ENCODE measurements around the gene CEACAM8. TPM values are rescaled to one million over a fixed set of nuclear protein-coding genes. Genes with fewer than 3 reads are reported as not detected.
A peak's percentile ranks its signal among the peaks of the same experiment; 100 is the strongest.
"Not testable (repeated sequence)": the region's sequence is repeated elsewhere in the genome, so short reads cannot be mapped to it uniquely, and the experiment has no call there.

CEACAM8 gene
- total RNA-seq, 2 experiments from 2014 or later: not detected

DNA sequence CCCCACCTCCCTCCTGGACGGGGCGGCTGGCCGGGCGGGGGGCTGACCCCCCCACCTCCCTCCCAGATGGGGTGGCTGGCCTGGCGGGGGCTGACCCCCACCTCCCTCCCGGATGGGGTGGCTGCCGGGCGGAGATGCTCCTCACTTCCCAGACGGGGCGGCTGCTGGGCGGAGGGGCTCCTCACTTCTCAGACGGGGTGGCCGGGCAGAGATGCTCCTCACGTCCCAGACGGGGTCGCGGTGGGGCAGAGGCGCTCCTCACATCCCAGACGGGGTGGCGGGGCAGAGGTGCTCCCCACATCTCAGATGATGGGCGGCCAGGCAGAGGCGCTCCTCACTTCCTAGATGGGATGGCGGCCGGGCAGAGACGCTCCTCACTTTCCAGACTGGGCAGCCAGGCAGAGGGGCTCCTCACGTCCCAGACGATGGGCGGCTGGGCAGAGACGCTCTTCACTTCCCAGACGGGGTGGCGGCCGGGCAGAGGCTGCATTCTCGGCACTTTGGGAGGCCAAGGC lies 15.7 kb upstream of the CEACAM8 start:
- CTCF ChIA-PET; intact Hi-C loops (cut with DNase I, micrococcal nuclease); DNase-seq; POLR2A ChIA-PET; H3K27ac Mint-ChIP-seq; H3K27me3 Mint-ChIP-seq; H3K4me1 Mint-ChIP-seq; H3K36me3 Mint-ChIP-seq (ENCODE audit: low read depth); ATAC-seq; H3K9me3 Mint-ChIP-seq (ENCODE audit: low read depth); H3K4me3 Mint-ChIP-seq: not testable (repeated sequence)

- peaks cover 23% of the 10 kb centered on the region for H3K27me3 Mint-ChIP-seq
- no peak overlapping the region for H3K4me3 Mint-ChIP-seq
- ATAC-seq (peak; percentile 70), DNase-seq (peak; percentile 83)
- intact Hi-C loops (cut with DNase I, micrococcal nuclease): loop anchor here in 1 of 2 experiments (2.0 to 5.0 kb wide), 2 partner anchors 135 to 170 kb away; partner anchors contain the start of gene PSG3
- no peaks in the 10 kb centered on the region for H3K9me3 Mint-ChIP-seq (ENCODE audit: low read depth)
- H3K36me3 Mint-ChIP-seq (ENCODE audit: low read depth): no peaks in the 10 kb centered on the region
- no peaks in the 10 kb centered on the region for H3K4me1 Mint-ChIP-seq
- H3K27ac Mint-ChIP-seq: no peak overlapping the region
- CTCF ChIA-PET: interaction anchor here (0.7 to 1.6 kb wide), 6 partner anchors 9 to 40 kb away, joined by 3 to 8 read pairs (median 4); no protein-coding TSS in a partner anchor
- POLR2A ChIA-PET: no interaction called here
Observed at GRCh38 chr19:42606660-42607351, 12.1 kb upstream of the CEACAM8 start.

DNA sequence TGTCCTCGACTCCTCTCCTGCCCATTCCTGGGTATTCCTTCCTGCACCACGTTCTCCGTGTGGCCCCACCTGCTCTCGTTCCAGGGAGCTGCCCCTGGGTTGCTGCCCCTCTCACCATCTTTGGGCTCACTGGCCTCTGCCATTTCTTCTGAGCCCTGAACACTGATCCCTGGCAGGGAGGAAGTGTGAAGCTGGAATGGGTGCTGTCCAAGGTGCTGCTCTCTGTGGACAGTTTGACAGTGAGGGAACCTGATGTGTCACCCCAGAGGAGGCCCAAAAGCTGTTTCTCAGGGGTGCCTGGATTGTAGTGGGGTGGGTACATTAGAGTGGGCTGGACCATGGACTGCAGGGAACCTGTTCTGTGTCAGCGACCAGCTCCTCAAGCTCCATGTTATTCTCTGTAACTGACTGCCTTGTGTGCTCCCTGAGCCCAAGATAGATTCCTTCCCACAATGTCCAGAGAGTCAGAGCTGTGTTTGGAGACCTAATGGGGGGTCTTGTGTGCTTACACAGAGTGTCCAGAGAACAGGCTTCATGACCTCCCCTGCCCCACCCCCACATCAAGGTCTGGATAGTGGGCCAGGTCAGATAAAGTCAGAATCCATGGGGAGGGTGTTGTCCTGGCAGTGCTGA lies 7.2 kb upstream of the CEACAM8 start:
- Mint-ChIP-seq H3K4me1 (no peaks in the 10 kb centered on the region), H3K36me3 (ENCODE audit: low read depth) (no peaks in the 10 kb centered on the region), H3K27me3 (peaks cover 35% of the 10 kb centered on the region), H3K9me3 (ENCODE audit: low read depth) (no peaks in the 10 kb centered on the region), H3K4me3 (no peak overlapping the region), H3K27ac (no peak overlapping the region)
- POLR2A ChIA-PET: no interaction called here
- DNase-seq: peak; percentile 60
- intact Hi-C loops (cut with DNase I, micrococcal nuclease): no loop called here
- CTCF ChIA-PET: interaction anchor here (0.6 to 1.0 kb wide), 2 partner anchors 152 to 493 kb away, joined by 3 read pairs; no protein-coding TSS in a partner anchor
- ATAC-seq: no peak

DNA sequence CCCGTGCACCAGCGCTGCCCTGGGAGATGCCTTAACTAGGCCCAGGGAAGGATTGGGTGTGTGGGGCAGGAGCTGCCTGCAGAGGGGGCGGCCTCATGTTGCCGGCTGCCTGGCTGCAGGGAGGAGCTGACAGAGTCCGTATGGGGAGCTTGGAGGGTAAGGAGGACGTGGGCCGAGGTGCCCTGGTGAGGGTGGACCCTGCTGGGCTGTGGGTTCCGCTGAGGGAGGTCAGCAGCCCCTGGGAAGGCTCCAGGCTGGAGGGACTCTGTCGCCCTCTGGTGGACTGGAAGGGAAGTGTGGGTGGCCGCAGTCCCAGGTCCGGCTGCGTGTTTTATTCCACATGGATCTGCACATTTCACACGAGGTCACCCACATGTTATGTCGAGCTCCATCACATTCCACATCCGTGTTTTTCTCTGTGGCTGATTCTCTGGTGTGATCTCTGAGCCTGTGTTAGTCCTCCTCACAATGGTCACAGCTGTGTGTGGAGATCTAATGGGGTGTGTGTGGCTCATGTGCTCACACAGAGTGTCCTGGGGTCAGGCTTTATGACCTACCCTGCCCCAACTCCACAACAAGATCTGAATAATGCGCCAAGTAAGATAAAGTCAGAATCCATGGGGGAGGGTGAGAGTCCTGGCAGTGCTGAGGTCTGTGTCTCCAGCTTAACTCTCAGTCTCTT lies 1.8 kb upstream of the CEACAM8 start:
- DNase-seq (peak; percentile 63), ATAC-seq (peak; percentile 60)
- ChIA-PET POLR2A (no interaction called here), CTCF (interaction anchor here (0.6 to 2.6 kb wide), 18 partner anchors 8 to 148 kb away, joined by 3 to 12 read pairs (median 3); no protein-coding TSS in a partner anchor)
- intact Hi-C loops (cut with DNase I, micrococcal nuclease): loop anchor here (1.0 to 5.0 kb wide), 3 partner anchors 33 to 146 kb away; no protein-coding TSS in a partner anchor
- Mint-ChIP-seq H3K27ac (no peak overlapping the region), H3K36me3 (ENCODE audit: low read depth) (no peaks in the 10 kb centered on the region), H3K27me3 (peaks cover 12% of the 10 kb centered on the region), H3K4me3 (no peak overlapping the region), H3K9me3 (ENCODE audit: low read depth) (no peaks in the 10 kb centered on the region), H3K4me1 (no peaks in the 10 kb centered on the region)

GRCh38 chr19:42595550-42596172 lies 937 bp upstream of the CEACAM8 start:
- no peaks in the 10 kb centered on the region for H3K36me3 Mint-ChIP-seq (ENCODE audit: low read depth)
- H3K4me1 Mint-ChIP-seq: no peaks in the 10 kb centered on the region
- no peaks in the 10 kb centered on the region for H3K9me3 Mint-ChIP-seq (ENCODE audit: low read depth)
- DNase-seq (no peak), ATAC-seq (no peak)
- CTCF ChIA-PET: interaction anchor here (0.7 to 2.6 kb wide), 11 partner anchors 9 to 154 kb away, joined by 3 to 12 read pairs (median 4); no protein-coding TSS in a partner anchor
- no peak overlapping the region for H3K27ac Mint-ChIP-seq
- peaks cover 11% of the 10 kb centered on the region for H3K27me3 Mint-ChIP-seq
- intact Hi-C loops (cut with DNase I, micrococcal nuclease): loop anchor here (1.0 to 5.0 kb wide), 3 partner anchors 32 to 145 kb away; no protein-coding TSS in a partner anchor
- POLR2A ChIA-PET: interaction anchor here (0.6 kb wide), 1 partner anchor 30 kb away, joined by 4 read pairs; no protein-coding TSS in a partner anchor
- H3K4me3 Mint-ChIP-seq: no peak overlapping the region

- ATAC-seq (no peak), DNase-seq (no peak)
- no peak overlapping the region for H3K4me3 Mint-ChIP-seq
- no peaks in the 10 kb centered on the region for H3K9me3 Mint-ChIP-seq (ENCODE audit: low read depth)
- ChIA-PET CTCF (no interaction called here), POLR2A (no interaction called here)
- intact Hi-C loops (cut with DNase I, micrococcal nuclease): no loop called here
- H3K4me1 Mint-ChIP-seq: no peaks in the 10 kb centered on the region
- H3K27me3 Mint-ChIP-seq: peaks cover 7% of the 10 kb centered on the region
- H3K36me3 Mint-ChIP-seq (ENCODE audit: low read depth): no peaks in the 10 kb centered on the region
- no peak overlapping the region for H3K27ac Mint-ChIP-seq
Observed at GRCh38 chr19:42589792-42590191, 4.9 kb downstream of the CEACAM8 start.

GRCh38 chr19:42584466-42584865 lies 10.3 kb downstream of the CEACAM8 start:
- H3K9me3 Mint-ChIP-seq (ENCODE audit: low read depth): no peaks in the 10 kb centered on the region
- H3K36me3 Mint-ChIP-seq (ENCODE audit: low read depth): no peaks in the 10 kb centered on the region
- no peak for ATAC-seq
- H3K4me3 Mint-ChIP-seq: no peak overlapping the region
- H3K27ac Mint-ChIP-seq: no peak overlapping the region
- H3K27me3 Mint-ChIP-seq: peaks cover 25% of the 10 kb centered on the region
- POLR2A ChIA-PET: no interaction called here
- no peak for DNase-seq
- CTCF ChIA-PET: interaction anchor here (0.8 to 1.8 kb wide), 2 partner anchors 23 to 51 kb away, joined by 3 to 4 read pairs; no protein-coding TSS in a partner anchor
- H3K4me1 Mint-ChIP-seq: no peaks in the 10 kb centered on the region
- intact Hi-C loops (cut with DNase I, micrococcal nuclease): no loop called here

- ChIA-PET POLR2A (no interaction called here), CTCF (interaction anchor here (0.6 kb wide), 1 partner anchor 14 kb away, joined by 3 read pairs; no protein-coding TSS in a partner anchor)
- H3K4me3 Mint-ChIP-seq: no peak overlapping the region
- H3K36me3 Mint-ChIP-seq (ENCODE audit: low read depth): no peaks in the 10 kb centered on the region
- ATAC-seq (no peak), DNase-seq (no peak)
- intact Hi-C loops (cut with DNase I, micrococcal nuclease): no loop called here
- H3K9me3 Mint-ChIP-seq (ENCODE audit: low read depth): no peaks in the 10 kb centered on the region
- no peak overlapping the region for H3K27ac Mint-ChIP-seq
- H3K27me3 Mint-ChIP-seq: peaks cover 27% of the 10 kb centered on the region
- H3K4me1 Mint-ChIP-seq: no peaks in the 10 kb centered on the region
Observed at GRCh38 chr19:42577016-42577415, 17.7 kb downstream of the CEACAM8 start.

DNA sequence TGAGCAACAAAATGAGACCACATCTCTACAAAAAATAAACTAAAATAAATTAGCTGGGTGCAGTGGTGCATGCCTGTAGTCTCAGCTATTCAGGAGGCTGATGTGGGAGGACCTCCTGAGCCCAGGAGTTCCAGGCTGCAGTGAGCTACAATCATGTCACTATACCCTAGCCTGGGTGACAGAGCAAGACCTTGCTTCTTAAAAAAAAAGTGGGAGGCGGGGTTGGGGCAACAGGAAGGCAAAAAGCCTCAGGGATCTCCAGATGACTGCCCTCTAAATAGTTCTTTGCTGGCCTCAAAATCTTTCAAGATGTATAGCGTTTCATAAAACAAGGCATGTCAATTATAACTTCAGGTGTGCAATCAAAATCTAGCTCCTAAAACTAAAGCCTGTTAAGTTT lies 18.5 kb downstream of the CEACAM8 start:
- intact Hi-C loops (cut with DNase I, micrococcal nuclease): no loop called here
- ChIA-PET POLR2A (no interaction called here), CTCF (interaction anchor here (0.6 kb wide), 1 partner anchor 13 kb away, joined by 3 read pairs; no protein-coding TSS in a partner anchor)
- no peak overlapping the region for H3K27ac Mint-ChIP-seq
- ATAC-seq: no peak
- no peaks in the 10 kb centered on the region for H3K9me3 Mint-ChIP-seq (ENCODE audit: low read depth)
- H3K36me3 Mint-ChIP-seq (ENCODE audit: low read depth): no peaks in the 10 kb centered on the region
- no peaks in the 10 kb centered on the region for H3K4me1 Mint-ChIP-seq
- no peak for DNase-seq
- peaks cover 27% of the 10 kb centered on the region for H3K27me3 Mint-ChIP-seq
- H3K4me3 Mint-ChIP-seq: no peak overlapping the region

GRCh38 chr19:42573642-42574041 lies 21.1 kb downstream of the CEACAM8 start:
- intact Hi-C loops (cut with DNase I, micrococcal nuclease): no loop called here
- no peak overlapping the region for H3K4me3 Mint-ChIP-seq
- no peaks in the 10 kb centered on the region for H3K36me3 Mint-ChIP-seq (ENCODE audit: low read depth)
- no peaks in the 10 kb centered on the region for H3K9me3 Mint-ChIP-seq (ENCODE audit: low read depth)
- POLR2A ChIA-PET: interaction anchor here (0.7 kb wide), 1 partner anchor 133 kb away, joined by 3 read pairs; no protein-coding TSS in a partner anchor
- CTCF ChIA-PET: interaction anchor here (0.6 to 0.7 kb wide), 2 partner anchors 55 to 118 kb away, joined by 3 read pairs; no protein-coding TSS in a partner anchor
- no peak for DNase-seq
- no peak overlapping the region for H3K27ac Mint-ChIP-seq
- peaks cover 16% of the 10 kb centered on the region for H3K27me3 Mint-ChIP-seq
- ATAC-seq: no peak
- no peaks in the 10 kb centered on the region for H3K4me1 Mint-ChIP-seq

DNA sequence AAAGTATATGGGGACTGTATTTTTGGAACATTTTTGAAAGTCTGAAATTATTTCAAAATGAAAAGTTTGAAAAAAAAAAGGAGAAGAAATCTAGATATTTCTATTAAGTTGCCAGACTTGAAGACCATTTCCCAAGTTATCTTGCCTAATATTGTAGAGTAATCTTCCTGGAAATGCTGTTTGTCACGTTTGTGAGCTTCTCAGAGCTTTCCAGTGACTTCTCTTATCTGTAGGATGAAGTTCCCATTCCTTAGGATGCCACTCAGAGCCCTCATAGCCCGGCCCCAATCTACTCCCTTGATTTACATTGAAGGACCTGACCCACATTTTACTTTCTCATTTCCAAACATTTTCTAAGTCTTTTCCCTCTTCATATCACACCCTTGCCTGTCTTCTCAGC lies 23.6 kb downstream of the CEACAM8 start:
- Mint-ChIP-seq H3K9me3 (ENCODE audit: low read depth) (no peaks in the 10 kb centered on the region), H3K27me3 (peaks cover 12% of the 10 kb centered on the region), H3K36me3 (ENCODE audit: low read depth) (no peaks in the 10 kb centered on the region), H3K4me1 (peaks cover 2% of the 10 kb centered on the region), H3K4me3 (no peak overlapping the region), H3K27ac (no peak overlapping the region)
- intact Hi-C loops (cut with DNase I, micrococcal nuclease): no loop called here
- CTCF ChIA-PET: interaction anchor here (1.7 kb wide), 1 partner anchor 121 kb away, joined by 6 read pairs; no protein-coding TSS in a partner anchor
- DNase-seq (no peak), ATAC-seq (no peak)
- POLR2A ChIA-PET: no interaction called here

All from activated CD4-positive, alpha-beta T cell treated with anti-CD3 and anti-CD28 coated beads for 36 hours (primary cell).